Measurements from ENCODE around the gene PSMD13. TPM values are rescaled to one million over a fixed set of nuclear protein-coding genes. Genes with fewer than 3 reads are reported as not detected.
"Not testable (repeated sequence)": the region's sequence is repeated elsewhere in the genome, so short reads cannot be mapped to it uniquely, and the experiment has no call there.

PSMD13 gene
- total RNA-seq, 1 donor from 2014 or later = 87.5 TPM

GRCh38 chr11:212150-213100, 24.4 kb upstream of the PSMD13 start:
- intact Hi-C loops (cut with DNase I) = no loop called here
- DNase-seq (ENCODE audit: low spot score) = no peak

- no peak for DNase-seq (ENCODE audit: low spot score)
Measured at GRCh38 chr11:213111-213510, 23.7 kb upstream of the PSMD13 start.

GRCh38 chr11:214083-214482, 22.7 kb upstream of the PSMD13 start:
- intact Hi-C loops (cut with DNase I) = no loop called here

More at GRCh38 chr11:213111-213510, 23.7 kb upstream of the PSMD13 start:
- intact Hi-C loops (cut with DNase I) = no loop called here

GRCh38 chr11:215581-216037, 21.2 kb upstream of the PSMD13 start:
- DNase-seq (ENCODE audit: low spot score) = peak; percentile 53
- intact Hi-C loops (cut with DNase I) = no loop called here

More at GRCh38 chr11:214083-214482, 22.7 kb upstream of the PSMD13 start:
- peak; percentile 38 for DNase-seq (ENCODE audit: low spot score)

- intact Hi-C loops (cut with DNase I) = no loop called here
- peak; percentile 20 for DNase-seq (ENCODE audit: low spot score)
Measured at GRCh38 chr11:216081-216974, 20.4 kb upstream of the PSMD13 start.

- intact Hi-C loops (cut with DNase I) = no loop called here
- DNase-seq (ENCODE audit: low spot score) = no peak
Measured at GRCh38 chr11:217704-218103, 19.1 kb upstream of the PSMD13 start.

GRCh38 chr11:218815-219593, 17.8 kb upstream of the PSMD13 start:
- DNase-seq (ENCODE audit: low spot score) = peak; percentile 50
- intact Hi-C loops (cut with DNase I) = no loop called here

GRCh38 chr11:220641-221215, 16.0 kb upstream of the PSMD13 start:
- DNase-seq (ENCODE audit: low spot score); intact Hi-C loops (cut with DNase I): not testable (repeated sequence)

- intact Hi-C loops (cut with DNase I) = no loop called here
- DNase-seq (ENCODE audit: low spot score) = no peak
Measured at GRCh38 chr11:221539-221938, 15.2 kb upstream of the PSMD13 start.

GRCh38 chr11:221998-222789, 14.6 kb upstream of the PSMD13 start:
- intact Hi-C loops (cut with DNase I) = no loop called here
- peak; percentile 67 for DNase-seq (ENCODE audit: low spot score)

GRCh38 chr11:223026-223789, 13.6 kb upstream of the PSMD13 start:
- intact Hi-C loops (cut with DNase I) = no loop called here
- no peak for DNase-seq (ENCODE audit: low spot score)

GRCh38 chr11:223884-224283, 12.9 kb upstream of the PSMD13 start:
- intact Hi-C loops (cut with DNase I) = no loop called here
- no peak for DNase-seq (ENCODE audit: low spot score)

- intact Hi-C loops (cut with DNase I) = no loop called here
- no peak for DNase-seq (ENCODE audit: low spot score)
Measured at GRCh38 chr11:224424-224823, 12.4 kb upstream of the PSMD13 start.

GRCh38 chr11:225734-226453, 10.9 kb upstream of the PSMD13 start:
- intact Hi-C loops (cut with DNase I) = no loop called here
- no peak for DNase-seq (ENCODE audit: low spot score)

GRCh38 chr11:227824-228379, 8.9 kb upstream of the PSMD13 start:
- intact Hi-C loops (cut with DNase I) = no loop called here
- DNase-seq (ENCODE audit: low spot score) = no peak

GRCh38 chr11:230431-230830, 6.3 kb upstream of the PSMD13 start:
- intact Hi-C loops (cut with DNase I) = loop anchor here (10.0 kb wide), 1 partner anchor 274 kb away; the partner anchor contains the start of gene RNH1
- no peak for DNase-seq (ENCODE audit: low spot score)
